NB4 (cell line): ENCODE results near the gene KRTAP2-2.
"Not testable (repeated sequence)": the region's sequence is repeated elsewhere in the genome, so short reads cannot be mapped to it uniquely, and the experiment has no call there.

ENCODE experiments used
- DNase-seq: peaks from one replicate; pipeline ENCODE4 v3.0.0; 2010; ENCODE audit warnings: low read depth
- H3K4me3 ChIP-seq: one replicate; pipeline ENCODE4 v1.5.1; 2011; ENCODE audit warnings: mild to moderate bottlenecking, low read depth, low read length, moderate library complexity
- MYC ChIP-seq: IDR thresholded peaks from 2 replicates; pipeline ENCODE4 v1.6.1; 2011; ENCODE audit warnings: low read depth, low read length
- POLR2A ChIP-seq: IDR thresholded peaks from 2 replicates; pipeline ENCODE4 v1.6.1; 2011; ENCODE audit warnings: mild to moderate bottlenecking; ENCODE audit not compliant: insufficient read length; ENCODE audit errors: extremely low read depth
- TF ChIP-seq, protein P1 (sequence below): IDR thresholded peaks from one replicate; pipeline ENCODE4 v1.5.1; 2012; ENCODE audit warnings: low read depth, low read length
- TF ChIP-seq, protein P2 (sequence below): IDR thresholded peaks from 2 replicates; pipeline ENCODE4 v1.6.1; 2011; ENCODE audit warnings: low read depth, low read length

The KRTAP2-2 gene

DNA sequence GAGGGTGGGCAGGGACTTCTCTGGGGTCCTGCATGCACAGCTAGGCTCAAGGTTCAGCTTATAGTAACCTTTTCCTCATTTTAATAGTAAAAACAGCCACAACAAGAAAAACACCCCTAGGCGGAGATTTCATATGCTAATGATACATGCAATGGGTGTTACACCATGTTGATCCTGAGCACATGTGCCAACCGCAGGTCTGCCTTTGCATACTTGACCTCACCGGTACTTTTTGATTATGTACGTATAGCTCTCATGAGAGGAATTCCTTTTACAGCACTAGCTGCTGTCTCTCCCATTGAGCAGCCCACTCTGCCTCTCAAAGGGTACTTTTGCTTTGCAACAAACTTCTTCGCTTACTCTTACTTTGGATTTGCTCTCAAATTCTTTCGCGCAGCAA lies 41.0 kb upstream of the KRTAP2-2 start:
- no peak overlapping the region for H3K4me3 ChIP-seq
- no peak for DNase-seq
- TF ChIP-seq, protein P1, sequence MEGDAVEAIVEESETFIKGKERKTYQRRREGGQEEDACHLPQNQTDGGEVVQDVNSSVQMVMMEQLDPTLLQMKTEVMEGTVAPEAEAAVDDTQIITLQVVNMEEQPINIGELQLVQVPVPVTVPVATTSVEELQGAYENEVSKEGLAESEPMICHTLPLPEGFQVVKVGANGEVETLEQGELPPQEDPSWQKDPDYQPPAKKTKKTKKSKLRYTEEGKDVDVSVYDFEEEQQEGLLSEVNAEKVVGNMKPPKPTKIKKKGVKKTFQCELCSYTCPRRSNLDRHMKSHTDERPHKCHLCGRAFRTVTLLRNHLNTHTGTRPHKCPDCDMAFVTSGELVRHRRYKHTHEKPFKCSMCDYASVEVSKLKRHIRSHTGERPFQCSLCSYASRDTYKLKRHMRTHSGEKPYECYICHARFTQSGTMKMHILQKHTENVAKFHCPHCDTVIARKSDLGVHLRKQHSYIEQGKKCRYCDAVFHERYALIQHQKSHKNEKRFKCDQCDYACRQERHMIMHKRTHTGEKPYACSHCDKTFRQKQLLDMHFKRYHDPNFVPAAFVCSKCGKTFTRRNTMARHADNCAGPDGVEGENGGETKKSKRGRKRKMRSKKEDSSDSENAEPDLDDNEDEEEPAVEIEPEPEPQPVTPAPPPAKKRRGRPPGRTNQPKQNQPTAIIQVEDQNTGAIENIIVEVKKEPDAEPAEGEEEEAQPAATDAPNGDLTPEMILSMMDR = no peak
- TF ChIP-seq, protein P2, sequence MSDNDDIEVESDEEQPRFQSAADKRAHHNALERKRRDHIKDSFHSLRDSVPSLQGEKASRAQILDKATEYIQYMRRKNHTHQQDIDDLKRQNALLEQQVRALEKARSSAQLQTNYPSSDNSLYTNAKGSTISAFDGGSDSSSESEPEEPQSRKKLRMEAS = no peak
- no peak for TF ChIP-seq POLR2A
- no peak for TF ChIP-seq MYC

DNA sequence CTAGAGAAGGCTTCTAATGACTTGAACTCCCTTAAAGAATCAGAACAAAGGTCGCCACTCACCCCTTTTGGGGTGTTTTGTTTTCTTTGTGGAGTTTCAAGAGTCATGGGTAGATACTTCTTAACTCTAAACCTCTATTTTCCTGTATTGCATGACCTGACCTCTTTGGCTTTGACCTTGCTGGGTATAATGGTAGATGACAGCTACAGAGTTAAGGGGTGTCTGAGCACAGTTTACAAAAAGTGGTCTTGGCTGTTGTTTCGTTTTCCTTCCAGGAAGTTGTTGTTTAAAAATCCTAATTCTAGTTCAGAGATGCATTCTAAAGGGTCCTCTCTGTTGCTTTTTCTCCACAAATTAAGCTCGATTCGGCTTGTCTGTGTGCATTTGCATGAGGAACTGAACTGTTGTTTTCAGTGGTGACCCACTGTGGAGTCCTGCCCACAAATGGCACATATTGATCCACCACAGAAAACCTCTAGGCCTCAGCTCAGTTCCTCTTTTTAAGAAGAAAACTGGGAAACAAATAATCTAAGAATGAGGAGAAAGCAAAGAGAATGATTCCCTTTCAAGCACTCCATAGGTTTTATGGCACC lies 33.8 kb upstream of the KRTAP2-2 start:
- not testable (repeated sequence) for H3K4me3 ChIP-seq, DNase-seq

DNA sequence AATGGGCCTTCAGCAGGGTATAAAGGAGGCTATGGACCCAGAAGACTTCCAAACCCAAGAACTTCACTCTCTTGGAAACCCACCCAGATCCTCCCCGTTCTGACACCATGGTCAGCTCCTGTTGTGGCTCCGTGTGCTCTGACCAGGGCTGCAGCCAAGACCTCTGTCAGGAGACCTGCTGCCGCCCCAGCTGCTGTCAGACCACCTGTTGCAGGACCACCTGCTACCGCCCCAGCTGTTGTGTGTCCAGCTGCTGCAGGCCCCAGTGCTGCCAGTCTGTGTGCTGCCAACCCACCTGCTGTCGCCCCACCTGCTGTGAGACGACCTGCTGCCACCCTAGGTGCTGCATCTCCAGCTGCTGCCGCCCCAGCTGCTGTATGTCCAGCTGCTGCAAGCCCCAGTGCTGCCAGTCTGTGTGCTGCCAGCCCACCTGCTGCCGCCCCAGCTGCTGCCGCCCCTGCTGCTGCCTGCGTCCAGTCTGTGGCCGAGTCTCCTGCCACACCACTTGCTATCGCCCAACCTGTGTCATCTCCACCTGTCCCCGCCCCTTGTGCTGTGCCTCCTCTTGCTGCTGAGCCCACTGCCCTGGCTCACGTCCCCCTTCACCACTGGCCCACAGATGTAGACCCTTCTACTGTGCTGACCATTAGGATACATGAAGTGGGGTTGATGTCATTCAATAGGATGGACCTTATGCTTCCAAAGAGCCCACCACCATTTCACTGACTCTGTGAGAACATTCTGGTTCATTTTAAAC lies 29.2 kb upstream of the KRTAP2-2 start, which contains the start of gene KRTAP4-7:
Gene KRTAP4-7 (plus strand): TSS at position 51 of the 757 bp plus-strand sequence. CDS start 57 bp downstream, at position 108.
- H3K4me3 ChIP-seq, DNase-seq: not testable (repeated sequence)

DNA sequence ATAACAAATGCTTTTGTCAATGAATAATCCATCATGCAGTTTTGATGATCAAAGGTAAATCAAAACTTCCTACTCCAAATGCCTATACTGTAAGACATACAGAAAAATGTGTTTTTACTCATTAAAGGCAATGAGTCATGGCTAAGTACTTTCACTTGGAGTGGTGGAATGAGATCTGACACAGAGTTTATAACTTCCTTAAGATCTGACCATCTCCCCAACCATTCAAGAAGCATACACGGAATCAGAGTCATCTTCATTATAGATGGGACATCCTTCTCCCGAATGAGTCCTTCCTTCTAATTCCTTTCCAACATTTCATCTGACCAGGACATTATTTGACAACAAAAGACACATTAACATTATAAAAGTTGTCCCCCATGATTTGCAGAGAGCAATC lies 28.4 kb upstream of the KRTAP2-2 start:
- not testable (repeated sequence) for H3K4me3 ChIP-seq, DNase-seq

DNA sequence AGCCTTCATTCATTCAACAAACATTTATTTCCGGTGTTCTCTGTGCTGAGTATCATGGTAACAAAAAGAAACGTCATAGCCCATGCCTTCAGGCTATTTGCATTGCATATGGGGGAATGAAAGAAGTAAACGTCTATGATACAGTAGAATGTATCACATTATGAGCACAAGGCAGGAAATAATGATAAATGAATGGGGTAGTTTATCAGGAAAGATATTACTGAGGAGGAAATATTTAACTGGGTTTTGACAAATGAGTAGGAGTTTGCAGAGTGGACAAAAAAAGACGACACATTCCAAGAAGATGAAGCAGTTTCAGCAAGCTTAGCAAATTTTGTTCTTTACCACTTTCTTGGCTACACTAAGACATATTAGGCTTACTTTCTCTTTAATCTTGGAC lies 27.6 kb upstream of the KRTAP2-2 start:
- no peak for DNase-seq
- TF ChIP-seq MYC = no peak
- TF ChIP-seq, protein P1 = no peak
- TF ChIP-seq, protein P2 = no peak
- no peak for TF ChIP-seq POLR2A

DNA sequence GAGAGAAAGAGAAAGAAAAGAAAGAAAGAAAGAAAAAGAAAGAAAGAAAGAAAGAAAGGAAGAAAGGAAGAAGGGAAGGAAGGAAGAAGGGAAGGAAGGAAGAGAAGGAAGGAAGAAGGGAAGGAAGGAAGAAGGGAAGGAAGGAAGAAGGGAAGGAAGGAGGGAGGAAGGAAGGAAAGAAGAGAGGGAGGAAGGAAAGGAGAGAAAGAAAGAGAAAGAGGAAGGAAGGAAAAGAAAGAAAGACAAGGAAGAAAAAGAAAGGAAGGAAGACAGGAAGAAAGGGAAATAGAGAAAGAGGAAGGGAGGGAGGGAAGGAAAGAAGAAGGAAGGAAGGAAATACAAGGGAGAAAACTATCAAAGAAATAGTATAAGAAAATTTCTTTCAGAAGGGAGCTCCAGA lies 21.8 kb upstream of the KRTAP2-2 start:
- TF ChIP-seq, protein P1 = no peak
- TF ChIP-seq MYC = no peak
- no peak for TF ChIP-seq POLR2A
- TF ChIP-seq, protein P2 = no peak

More for the DNA sequence above, 27.6 kb upstream of the KRTAP2-2 start:
- H3K4me3 ChIP-seq = no peak overlapping the region

DNA sequence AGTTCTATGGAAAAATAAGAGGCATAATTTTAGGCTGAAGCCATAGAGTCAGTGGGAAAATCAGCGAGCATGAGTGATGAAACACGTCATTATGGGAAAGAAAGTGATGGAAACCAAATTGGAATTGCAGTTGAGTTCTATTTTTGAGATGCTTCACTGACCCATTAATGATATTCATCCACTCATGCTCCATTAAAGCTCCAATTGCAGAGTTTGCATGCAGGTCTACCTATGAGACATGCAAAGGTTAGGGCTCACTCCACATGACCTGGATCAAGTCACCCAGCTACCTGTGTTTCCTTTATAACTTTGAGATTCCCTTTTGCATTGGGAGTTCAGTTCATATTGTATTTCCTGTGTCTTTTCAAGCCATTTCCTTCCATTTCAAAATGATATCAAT lies 18.6 kb upstream of the KRTAP2-2 start:
- H3K4me3 ChIP-seq = no peak overlapping the region
- DNase-seq = no peak
- TF ChIP-seq, protein P1 = no peak
- TF ChIP-seq, protein P2 = no peak
- TF ChIP-seq MYC (no peak), POLR2A (no peak)

More for the DNA sequence above, 21.8 kb upstream of the KRTAP2-2 start:
- no peak for DNase-seq
- H3K4me3 ChIP-seq = no peak overlapping the region
